HG03520 (cell line): ENCODE data around the gene LRRK2.
A peak's percentile ranks its signal among the peaks of the same experiment; 100 is the strongest.

ENCODE experiments used
- ATAC-seq: cut with Tn5 transposase; IDR thresholded peaks from one replicate; pipeline ENCODE4 v1.9.1; 2021; ENCODE audit warnings: mild to moderate bottlenecking, moderate library complexity; ENCODE audit not compliant: unreplicated experiment

Gene LRRK2

DNA sequence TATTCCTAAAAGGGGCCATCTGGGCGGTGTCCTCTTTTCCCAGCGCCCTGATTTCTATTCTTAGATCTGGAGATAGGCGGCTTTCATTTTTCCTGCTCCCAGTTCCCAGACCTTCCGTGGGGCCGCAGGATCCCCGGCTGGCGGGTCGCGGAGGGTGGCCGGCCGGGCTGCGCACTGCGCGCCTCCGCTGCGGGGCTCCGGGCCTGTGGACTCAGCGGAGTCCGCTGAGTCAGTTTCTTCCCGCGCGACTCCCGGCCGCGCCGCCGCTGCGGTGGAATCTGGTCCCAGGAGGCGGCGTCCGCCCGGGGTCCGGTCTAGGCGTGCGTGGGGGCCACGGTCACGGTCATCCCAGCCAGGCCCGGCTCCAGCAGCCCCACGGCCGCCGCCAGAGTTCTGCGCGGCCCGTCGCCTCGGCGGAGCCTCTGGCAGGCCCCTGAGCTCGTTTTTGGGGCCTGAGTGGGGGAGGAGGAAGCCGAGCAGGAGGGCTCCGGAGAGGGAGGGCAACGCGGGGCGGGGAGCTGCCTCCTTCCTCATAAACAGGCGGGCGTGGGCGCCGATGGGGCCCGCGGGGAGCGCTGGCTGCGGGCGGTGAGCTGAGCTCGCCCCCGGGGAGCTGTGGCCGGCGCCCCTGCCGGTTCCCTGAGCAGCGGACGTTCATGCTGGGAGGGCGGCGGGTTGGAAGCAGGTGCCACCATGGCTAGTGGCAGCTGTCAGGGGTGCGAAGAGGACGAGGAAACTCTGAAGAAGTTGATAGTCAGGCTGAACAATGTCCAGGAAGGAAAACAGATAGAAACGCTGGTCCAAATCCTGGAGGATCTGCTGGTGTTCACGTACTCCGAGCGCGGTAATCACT, at the start of gene LRRK2:
Gene LRRK2 (plus strand): TSS at position 559 of the 853 bp plus-strand sequence. CDS start 135 bp downstream, at position 694.
- ATAC-seq = peak; percentile 51

DNA sequence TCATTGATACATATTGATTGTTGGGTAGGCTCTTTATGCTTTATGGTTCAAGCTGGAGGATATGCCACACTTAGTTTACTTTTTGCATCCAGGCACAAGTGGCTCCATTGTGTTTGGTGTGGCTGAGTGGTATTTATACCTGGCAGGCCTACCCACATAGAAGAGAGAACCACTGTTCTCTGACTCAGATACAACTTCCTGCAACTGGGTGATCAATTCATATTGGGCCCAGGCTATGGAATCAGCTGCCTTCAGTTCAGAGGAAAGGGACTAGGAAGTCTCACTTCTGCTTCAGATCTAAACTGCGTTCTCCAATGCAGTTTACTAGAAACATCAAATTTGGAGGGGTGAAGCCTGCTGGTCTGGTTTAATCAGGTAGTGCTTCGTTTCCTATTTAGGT, 49.8 kb upstream of the LRRK2 start:
- ATAC-seq = no peak

DNA sequence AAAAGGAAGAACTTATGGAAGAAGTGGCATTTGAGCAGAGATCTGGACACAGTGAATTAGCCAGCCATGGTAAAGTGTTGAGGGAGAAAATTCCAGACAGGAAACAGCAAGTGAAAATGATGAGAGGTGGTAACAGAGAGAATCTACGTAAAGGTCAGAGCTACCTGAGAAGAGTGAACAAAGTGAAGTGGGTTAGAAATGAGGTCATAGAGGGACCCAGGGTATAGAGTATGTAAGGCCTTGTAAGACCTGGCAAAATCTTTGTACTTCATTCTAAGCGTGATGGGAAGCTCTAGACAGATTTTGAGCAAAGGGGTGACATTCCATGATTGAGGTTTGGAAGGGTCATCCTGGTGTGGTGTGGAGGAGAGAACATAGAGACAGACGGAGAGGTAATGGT, 49.3 kb upstream of the LRRK2 start:
- no peak for ATAC-seq

DNA sequence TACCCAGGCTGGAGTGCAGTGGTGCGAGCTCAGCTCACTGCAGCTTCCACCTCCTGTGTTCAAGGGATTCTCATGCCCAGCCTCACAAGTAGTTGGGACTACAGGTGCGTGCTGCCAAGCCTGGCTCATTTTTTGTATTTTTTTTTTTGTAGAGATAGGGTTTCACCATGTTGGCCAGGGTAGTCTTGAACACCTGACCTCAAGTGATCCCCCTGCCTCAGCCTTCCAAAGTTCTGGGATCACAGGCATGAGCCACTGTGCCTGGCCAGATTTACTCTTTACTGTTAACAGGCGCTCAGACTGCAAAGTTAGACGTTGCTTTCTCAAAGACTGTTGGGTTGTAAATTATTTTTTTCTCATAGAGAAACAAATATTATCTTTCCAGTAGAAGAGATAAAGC, 46.1 kb upstream of the LRRK2 start:
- ATAC-seq = no peak

DNA sequence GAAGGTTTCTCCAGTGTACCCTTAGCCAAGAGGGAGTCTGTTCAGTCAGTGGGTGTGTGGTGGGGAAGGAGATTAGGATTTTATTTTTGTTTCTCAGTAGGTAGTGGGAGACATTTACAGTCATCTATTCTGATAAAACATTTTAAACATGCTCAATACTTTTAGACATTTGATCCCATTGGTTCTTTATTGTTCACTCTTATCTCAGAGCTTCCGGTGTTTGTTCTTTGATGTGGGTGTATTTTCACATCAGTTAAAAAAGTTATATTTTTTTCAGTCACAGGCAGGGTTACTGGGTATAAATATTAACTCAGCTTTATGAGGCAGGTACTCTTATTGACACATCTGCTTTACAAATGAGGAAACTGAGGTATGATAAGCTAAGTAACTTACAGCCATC, 43.3 kb upstream of the LRRK2 start:
- no peak for ATAC-seq

DNA sequence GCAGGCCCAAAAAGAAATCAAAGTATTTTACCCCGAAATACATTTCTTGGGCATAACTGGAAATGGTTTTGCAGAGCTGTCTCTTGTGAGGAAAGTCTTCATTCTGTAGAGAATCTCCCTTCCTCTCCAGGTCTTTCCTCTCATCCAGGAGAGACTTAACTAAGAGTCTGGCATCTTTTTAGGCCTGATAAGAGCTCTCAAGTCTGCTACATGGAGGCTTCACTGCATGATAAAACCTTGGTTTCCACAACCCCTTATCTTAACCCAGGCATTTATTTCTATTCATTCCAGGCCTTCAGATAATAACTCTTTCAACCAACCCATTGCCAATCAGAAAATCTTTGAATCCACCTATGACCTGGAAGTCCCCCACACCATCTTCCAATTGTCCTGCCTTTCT, 41.1 kb upstream of the LRRK2 start:
- no peak for ATAC-seq

DNA sequence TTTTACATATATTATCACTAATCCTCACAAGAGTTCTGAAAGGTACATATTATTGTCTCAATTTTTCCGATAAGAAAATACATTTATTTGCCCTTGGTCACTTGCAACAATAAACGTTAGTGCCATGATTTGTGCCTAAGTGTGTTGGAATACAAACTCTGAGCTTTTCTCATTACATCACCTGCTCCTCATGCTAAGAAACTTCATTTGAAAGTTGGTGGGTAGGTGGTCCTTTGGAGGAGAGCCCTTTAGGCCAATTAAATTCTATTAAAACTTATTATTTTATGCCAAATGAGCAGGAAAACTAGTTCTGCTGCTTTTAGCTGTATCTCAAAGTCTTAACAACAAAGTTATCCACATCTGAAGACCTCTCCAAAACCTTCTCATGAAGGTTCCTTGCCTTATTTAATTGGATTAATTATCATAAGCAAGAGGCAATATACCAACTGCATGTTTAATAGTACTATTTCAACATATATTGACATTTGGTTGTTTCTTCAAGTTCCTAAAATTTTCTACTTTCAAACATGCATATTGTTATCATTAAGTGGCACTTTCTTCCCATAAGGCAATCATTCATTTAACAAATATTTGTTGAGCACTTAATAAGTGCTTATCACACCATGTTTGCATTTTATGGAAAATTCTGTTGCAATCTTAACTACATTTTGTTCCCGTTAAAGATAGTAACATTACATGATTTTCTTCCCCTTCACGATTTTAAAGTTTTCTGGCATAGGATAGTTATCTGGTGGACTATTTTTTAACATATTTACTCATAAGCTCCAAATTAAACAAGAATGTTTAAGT, 40.1 kb upstream of the LRRK2 start:
- no peak for ATAC-seq

DNA sequence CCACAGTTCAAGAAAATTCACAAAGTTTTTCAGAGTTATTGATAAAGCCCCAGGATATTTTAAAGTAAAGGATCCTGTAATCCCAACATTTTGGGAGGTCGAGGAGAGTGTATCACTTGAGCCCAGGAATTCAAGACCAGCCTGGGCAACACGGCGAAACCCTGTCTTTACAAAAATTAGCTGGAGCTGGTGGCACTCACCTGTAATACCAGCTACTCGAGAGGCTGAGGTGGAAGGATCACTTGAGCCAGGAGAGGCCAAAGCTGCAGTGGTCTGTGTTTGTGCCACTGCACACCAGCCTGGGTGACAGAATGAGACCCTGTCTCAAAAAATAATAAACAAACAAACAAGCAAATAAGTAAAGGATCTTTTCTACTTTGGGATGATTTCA, 39.5 kb upstream of the LRRK2 start:
- ATAC-seq = no peak

DNA sequence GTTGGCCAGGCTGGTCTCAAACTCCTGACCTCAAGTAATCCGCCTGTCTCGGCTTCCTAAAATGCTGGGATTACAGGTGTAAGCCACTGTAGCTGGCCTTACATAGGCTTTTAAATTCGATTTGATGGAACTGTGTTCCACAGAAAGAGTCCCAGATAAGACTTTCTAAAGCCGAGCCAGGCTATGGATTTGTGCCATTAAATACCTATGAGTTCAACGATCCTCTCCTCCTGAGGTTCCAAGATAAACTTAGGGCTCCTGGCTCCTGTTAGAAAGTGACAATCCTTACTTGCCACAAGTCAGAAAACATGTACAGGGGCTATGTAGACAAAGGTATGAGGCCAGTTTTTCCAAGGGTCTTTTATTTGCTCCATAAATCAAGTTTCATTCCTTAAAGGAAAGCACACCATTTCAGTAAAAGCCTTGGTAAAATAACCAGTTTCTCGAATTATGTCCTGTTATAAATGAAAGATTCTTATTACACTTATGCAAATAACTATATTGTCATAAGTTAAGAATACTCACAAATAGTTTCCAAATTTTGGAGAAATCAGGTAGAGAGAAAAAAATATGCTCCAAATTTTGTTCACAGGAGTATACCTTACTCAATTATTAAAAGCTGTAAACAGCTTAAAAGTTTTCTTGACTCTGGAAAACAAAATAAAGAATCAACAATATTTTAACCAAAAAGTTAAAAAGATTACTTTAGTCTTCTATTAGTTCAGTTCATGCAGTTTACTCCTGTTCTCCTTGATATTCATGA, 36.1 kb upstream of the LRRK2 start:
- ATAC-seq = no peak

DNA sequence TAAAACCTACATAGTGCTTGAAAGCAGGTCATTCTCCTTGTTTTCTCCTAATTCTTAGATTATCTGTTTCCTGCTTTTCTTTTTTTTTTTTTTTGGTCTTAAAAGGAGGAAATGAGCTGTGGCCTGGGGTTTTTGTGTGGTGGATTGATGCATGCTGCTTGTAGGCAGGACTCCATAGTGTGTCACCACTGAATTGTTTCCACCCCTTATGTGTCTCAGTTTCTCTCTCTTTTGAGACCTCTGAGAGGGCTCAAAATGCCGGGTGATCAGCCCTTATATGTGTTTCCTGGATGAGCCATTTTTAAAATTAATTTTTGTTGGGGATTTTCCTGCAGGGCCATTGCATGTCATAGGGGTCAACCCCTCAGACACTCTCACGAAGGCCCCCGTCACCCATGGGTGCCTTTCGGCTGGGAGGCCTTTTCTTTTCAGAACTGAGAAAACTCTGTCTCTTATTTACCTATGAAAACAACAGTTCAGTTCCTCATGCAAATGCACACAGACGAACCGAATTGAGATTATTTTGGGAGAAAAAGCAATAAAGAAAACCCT, 32.0 kb upstream of the LRRK2 start:
- peak; percentile 99 for ATAC-seq

DNA sequence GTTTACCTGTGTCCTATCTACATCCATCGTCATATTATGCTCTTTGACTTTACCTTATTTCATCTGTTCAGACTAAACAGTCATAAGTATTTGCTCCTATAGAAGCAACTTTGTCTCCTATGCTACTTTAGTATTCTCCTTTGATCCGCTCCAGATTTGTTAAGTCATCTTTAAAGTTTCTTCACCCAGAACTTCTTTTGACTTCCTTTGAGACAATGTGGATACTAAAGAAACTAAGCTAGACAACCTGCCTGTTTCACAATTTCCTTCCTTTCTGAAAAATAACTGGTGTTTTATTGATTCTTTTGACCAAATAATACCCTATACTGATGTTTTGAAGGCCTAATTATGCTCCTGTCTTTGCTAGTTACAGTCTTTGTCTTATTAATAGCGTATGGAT, 30.0 kb upstream of the LRRK2 start:
- no peak for ATAC-seq

DNA sequence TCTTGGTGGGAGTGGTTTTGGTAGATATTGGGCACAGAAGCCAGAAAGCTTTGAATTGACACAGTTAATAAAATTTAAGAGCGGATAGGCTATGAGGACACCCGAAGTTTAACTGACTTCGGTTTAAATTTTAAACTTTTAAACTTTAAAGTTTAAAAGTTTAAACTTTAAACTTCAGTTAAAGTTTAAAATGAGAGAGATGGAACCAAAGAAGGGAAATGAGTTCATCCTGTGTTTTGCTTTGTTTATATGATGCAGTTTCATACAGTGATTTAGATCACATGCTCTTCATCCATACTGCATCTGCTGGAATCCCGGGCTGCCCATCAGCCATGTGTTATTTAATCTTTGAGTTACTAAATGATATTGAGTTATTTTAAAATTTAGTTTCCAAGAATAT, 27.2 kb upstream of the LRRK2 start:
- ATAC-seq = no peak

DNA sequence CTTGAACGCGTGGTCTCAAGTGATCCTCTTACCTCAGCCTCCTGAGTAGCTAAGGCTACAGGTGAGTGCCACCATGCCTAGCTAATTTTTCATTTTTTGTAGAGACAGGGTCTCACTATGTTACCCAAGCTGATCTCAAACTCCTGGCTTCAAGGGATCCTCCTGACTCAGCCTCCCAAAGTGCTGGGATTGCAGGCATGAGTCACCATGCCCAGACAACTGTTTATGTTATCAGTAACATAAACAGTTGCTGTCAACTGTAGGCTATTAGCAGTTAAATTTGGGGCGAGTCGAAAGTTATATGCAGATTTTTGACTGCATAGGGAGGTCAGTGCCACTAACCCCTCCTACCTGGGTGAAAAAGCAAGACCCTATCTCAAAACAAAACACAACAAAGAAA, 26.2 kb upstream of the LRRK2 start:
- ATAC-seq = no peak

DNA sequence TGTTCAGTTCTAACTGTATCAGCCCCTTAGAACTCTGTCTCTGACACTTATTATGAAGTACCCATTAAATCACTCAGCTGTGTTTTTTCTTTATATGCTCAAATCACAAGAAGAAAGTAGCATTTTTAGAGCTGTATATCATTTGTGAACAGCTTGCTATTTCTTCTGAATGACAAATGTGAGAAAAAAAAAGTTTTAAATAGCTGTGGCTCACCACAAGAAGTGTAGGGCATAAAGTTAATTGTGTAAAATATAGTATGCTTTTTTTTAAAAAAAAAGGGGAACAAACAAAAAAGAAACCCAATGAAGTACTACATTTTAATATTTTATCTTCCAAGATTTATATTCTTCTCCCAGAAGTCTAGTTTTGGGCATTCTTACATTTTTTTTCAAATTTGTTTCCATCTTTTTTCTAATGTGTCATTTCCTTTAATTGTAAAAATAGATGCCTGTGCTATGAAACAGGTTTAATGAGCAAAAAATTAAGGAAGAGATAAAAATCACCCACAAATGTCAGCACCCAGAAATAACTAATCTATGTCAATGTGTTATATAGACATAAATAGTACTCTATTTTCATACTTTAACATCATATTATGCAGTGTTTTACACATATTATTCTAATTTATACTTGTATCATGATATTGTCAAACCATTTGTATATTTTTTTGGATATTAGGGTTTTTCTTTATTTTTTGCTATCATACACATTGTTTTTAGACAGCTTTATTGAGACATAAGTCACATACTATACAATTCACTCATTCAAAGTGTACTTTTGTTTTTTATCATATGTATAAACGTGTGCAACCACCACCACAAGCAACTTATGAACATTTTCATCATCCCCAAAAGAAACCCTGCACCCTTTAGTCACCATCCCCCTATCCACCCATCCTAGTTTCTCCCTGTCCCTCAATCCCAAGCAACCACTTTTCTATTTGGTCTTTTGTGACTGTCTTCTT, 22.4 kb upstream of the LRRK2 start:
- ATAC-seq = no peak

DNA sequence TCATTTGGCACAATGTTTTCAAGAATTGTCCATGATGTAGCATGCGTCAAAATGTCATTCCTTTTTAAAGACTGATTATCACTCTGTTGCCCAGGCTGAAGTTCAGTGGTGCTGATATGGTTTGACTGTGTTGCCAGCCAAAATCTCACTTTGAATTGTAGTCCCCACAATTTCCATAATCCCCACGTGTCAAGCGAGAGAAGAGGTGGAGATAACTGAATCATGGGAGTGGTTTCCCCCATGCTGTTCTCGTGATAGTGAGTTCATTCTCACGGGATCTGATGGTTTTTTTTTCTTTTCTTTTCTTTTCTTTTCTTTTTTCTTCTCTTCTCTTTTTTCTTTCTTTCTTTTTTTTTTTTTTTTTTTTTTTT, 21.8 kb upstream of the LRRK2 start:
- no peak for ATAC-seq

DNA sequence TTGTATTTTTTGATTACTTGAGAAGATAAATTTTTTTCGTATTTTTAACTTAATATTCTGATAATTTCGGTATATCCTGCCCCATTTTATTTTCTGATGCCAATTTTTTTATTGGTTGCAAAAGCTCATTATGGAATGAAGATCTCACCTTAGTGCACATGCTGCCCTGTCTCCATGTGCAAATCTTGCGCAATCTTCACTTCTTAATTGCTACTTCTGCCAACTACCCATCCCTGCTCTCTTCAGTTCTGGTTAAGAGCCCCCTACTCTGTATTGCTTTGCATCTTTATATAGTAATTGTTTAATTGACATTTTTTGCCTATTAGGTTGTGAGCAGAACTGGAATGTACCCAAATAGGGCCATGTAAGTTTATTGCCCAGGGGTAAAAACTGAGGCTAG, 20.5 kb upstream of the LRRK2 start:
- ATAC-seq = no peak

DNA sequence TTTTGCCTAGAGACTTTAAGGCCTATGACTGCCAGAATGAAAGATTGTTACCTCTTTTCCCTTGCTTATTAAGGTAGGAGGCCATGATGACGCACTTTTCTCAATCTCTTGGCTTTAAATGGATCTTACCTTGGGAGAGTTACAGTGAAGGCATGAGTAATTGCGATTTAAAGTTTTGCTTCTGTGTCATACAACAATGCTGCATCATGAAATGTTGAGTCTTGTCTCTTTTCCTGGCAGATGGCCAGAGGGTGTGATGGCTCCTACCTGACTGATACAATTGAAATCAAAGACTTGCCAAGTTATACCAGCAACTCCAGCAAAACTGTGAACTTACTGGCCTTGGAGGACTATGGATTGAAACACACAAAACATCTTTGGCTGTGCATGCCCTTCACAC, 17.2 kb upstream of the LRRK2 start:
- ATAC-seq = no peak

DNA sequence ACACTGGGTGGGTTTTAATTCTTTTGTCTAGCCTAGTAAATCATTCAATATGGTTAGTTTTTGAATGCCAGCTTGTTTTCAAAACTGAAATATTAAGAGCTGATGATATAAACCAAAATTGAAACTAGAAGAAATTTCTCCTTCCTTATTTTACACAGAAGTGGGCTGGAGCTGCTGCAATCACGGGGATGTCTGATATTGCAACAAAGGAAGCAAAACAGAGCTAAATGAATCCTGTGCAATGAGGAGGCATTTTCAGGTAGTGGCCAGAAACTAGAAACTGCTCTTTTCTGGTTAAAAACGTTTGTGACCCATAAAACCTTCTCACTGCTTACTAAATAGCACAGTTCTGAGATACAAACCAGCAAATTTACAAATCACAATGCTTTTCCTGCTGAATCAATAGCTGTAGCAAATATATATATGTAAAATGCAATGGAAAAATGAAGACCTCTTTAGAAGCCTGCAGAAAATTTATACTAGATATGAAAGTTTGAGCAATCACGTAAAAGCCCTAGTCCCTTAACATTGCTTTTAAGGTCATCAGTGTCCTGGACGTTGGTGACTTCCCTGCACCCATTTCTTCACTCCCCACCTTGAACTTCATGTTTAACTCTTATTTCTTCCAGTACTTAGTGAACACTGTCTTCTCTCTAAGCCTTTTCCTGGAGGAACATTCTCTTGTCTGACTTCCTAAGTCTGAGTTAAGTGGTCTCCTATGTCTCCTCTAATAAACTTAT, 15.9 kb upstream of the LRRK2 start:
- ATAC-seq = peak; percentile 94

DNA sequence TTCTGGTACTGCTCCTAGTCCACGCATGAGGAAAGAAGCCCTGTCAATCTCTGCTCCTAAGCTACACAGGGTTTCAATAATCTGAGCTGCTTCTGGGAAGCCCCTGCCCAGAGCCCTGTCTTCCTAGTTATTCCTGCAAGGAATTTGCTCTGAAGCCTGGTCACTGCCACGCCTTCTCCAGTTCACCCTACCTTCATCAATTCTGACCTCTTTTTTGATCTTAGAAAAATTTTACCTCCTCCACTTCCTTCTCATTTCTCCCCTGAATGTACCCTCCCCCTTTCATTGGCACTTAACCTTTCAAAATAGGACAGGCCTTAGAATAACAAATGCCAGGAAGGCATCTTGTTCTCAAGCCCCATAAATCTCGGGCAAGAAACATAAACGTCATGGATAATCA, 14.9 kb upstream of the LRRK2 start:
- no peak for ATAC-seq
